Endothelial cell of umbilical vein (primary cell): Measurements from ENCODE around the gene MOB1A. TPM values are rescaled to one million over a fixed set of nuclear protein-coding genes. Genes with fewer than 3 reads are reported as not detected.

Source experiments
- BruUV-seq: library from RNA; stranded (reverse); fragments of 400-500 nt; replicated peaks from 2 replicates; lab custom pipeline; 2021; lab: Mats Ljungman, UMichigan
- CTCF ChIA-PET: fragments of 300-600, 350-600 bp; sonication (Branson Sonifier 250); formaldehyde crosslinking; loops from one replicate; lab custom pipeline; 2021; ENCODE audit warnings: antibody characterized with exemption, inconsistent platforms; lab: Charles Lee
- POLR2A ChIA-PET: fragments of 300-600, 350-600 bp; sonication (Branson Sonifier 250); formaldehyde crosslinking; loops from one replicate; lab custom pipeline; 2021; ENCODE audit warnings: antibody characterized with exemption, inconsistent platforms; lab: Charles Lee
- DNase-seq: peaks from one replicate; pipeline ENCODE4 v3.0.0-alpha.2; 2011; ENCODE audit warnings: low read depth, low spot score
- FAIRE-seq: peaks from 2 replicates; lab custom pipeline; 2011; peaks lifted over from hg19 to GRCh38; lab: Jason Lieb, UNC
- H2AFZ ChIP-seq: 2 replicates; pipeline ENCODE4 v1.6.0; 2012; ENCODE audit warnings: low read depth, low read length, control low read depth, inconsistent platforms
- H3K27ac ChIP-seq: 2 replicates; pipeline ENCODE4 v1.5.1; 2011; ENCODE audit warnings: low read depth, mild to moderate bottlenecking, control low read depth, low read length, moderate library complexity; ENCODE audit not compliant: insufficient read depth
- H3K27me3 ChIP-seq, 2 experiments: 2 replicates each; pipeline versions ENCODE4 v1.6.0 to v1.6.1; 2011; ENCODE audit warnings: low read length in 2 of 2, mixed read lengths in 1 of 2; ENCODE audit not compliant: control insufficient read depth in 2 of 2, insufficient read depth in 2 of 2
- H3K36me3 ChIP-seq, 2 experiments: 2 replicates in 1 of 2; 3 replicates in 1 of 2; pipeline ENCODE4 v1.5.1; 2011; ENCODE audit warnings: low read length in 2 of 2, mild to moderate bottlenecking in 1 of 2, moderate library complexity in 1 of 2; ENCODE audit not compliant: control insufficient read depth in 2 of 2, insufficient read depth in 2 of 2; ENCODE audit errors: extremely low read depth in 1 of 2
- H3K4me1 ChIP-seq: 3 replicates; pipeline ENCODE4 v1.5.1; 2011; ENCODE audit warnings: mild to moderate bottlenecking, low read length; ENCODE audit not compliant: control insufficient read depth, insufficient read depth; ENCODE audit errors: extremely low read depth
- H3K4me2 ChIP-seq: 2 replicates; pipeline ENCODE4 v1.6.1; 2011; ENCODE audit warnings: low read length, control low read depth, mixed read lengths; ENCODE audit not compliant: insufficient read depth
- H3K4me3 ChIP-seq, 3 experiments: fragments of 200-600 bp in 1 of 3; sonication (generic), shearing (Covaris generic) in 1 of 3; replicated peaks in 1 of 3; 2 replicates each; pipeline ENCODE4 v1.5.1; 2011 to 2016; ENCODE audit warnings: control low read depth in 3 of 3, low read length in 3 of 3, mild to moderate bottlenecking in 2 of 3, inconsistent platforms in 1 of 3, low read depth in 1 of 3, moderate library complexity in 1 of 3; ENCODE audit not compliant: insufficient read depth in 1 of 3
- H3K79me2 ChIP-seq: 2 replicates; pipeline ENCODE4 v1.6.0; 2012; ENCODE audit warnings: low read length, inconsistent platforms; ENCODE audit not compliant: control insufficient read depth, insufficient read depth
- H3K9ac ChIP-seq: replicated peaks from 2 replicates; pipeline ENCODE3; 2011; ENCODE audit warnings: low read length, control low read depth; ENCODE audit not compliant: insufficient read depth; ENCODE audit errors: extremely low read depth
- H3K9me1 ChIP-seq: replicated peaks from 3 replicates; pipeline ENCODE4 v1.6.0; 2011; ENCODE audit warnings: mild to moderate bottlenecking, low read length; ENCODE audit not compliant: control insufficient read depth, insufficient read depth; ENCODE audit errors: extremely low read depth
- H3K9me3 ChIP-seq: replicated peaks from 2 replicates; pipeline ENCODE4 v1.5.1; 2012; ENCODE audit warnings: low read length, inconsistent platforms; ENCODE audit not compliant: control insufficient read depth, insufficient read depth
- H4K20me1 ChIP-seq: replicated peaks from 2 replicates; pipeline ENCODE3; 2011; ENCODE audit warnings: mild to moderate bottlenecking, low read length; ENCODE audit not compliant: control insufficient read depth, insufficient read depth; ENCODE audit errors: extremely low read depth
- CTCF ChIP-seq, 2 donors: IDR thresholded peaks; 1 replicate in 1 of 2; 2 replicates in 1 of 2; pipeline ENCODE4 v1.5.1; 2011; ENCODE audit warnings: low read length in 2 of 2, mild to moderate bottlenecking in 2 of 2, moderate library complexity in 2 of 2, control low read depth in 1 of 2, inconsistent platforms in 1 of 2, low read depth in 1 of 2; ENCODE audit not compliant: insufficient read depth in 1 of 2; ENCODE audit errors: extremely low read depth in 1 of 2
- EZH2 ChIP-seq: IDR thresholded peaks from 2 replicates; pipeline ENCODE4 v1.6.1; 2012; ENCODE audit warnings: borderline replicate concordance, low read depth, mild to moderate bottlenecking, moderate library complexity, low read length, inconsistent platforms; ENCODE audit not compliant: severe bottlenecking
- FOS ChIP-seq: IDR thresholded peaks from 2 replicates; pipeline ENCODE4 v1.6.1; 2011; ENCODE audit warnings: mild to moderate bottlenecking, low read length, moderate library complexity, borderline replicate concordance; ENCODE audit not compliant: insufficient read depth
- GATA2 ChIP-seq: IDR thresholded peaks from 2 replicates; pipeline ENCODE4 v1.7.0; 2011; ENCODE audit warnings: low read depth, mild to moderate bottlenecking, moderate library complexity, mixed read lengths, low read length; ENCODE audit not compliant: insufficient read length, insufficient read depth
- JUN ChIP-seq: IDR thresholded peaks from 2 replicates; pipeline ENCODE4 v1.6.1; 2011; ENCODE audit warnings: borderline replicate concordance, low read depth; ENCODE audit not compliant: insufficient read length, insufficient read depth
- MAX ChIP-seq: IDR thresholded peaks from 2 replicates; pipeline ENCODE4 v1.6.1; 2011; ENCODE audit not compliant: insufficient read depth, insufficient read length
- MYC ChIP-seq: IDR thresholded peaks from one replicate; pipeline ENCODE4 v1.6.1; 2011; ENCODE audit warnings: mild to moderate bottlenecking, low read depth, low read length
- POLR2A ChIP-seq: IDR thresholded peaks from 2 replicates; pipeline ENCODE4 v1.6.1; 2012; ENCODE audit warnings: low read depth, mild to moderate bottlenecking, control low read depth, low read length
- POLR2AphosphoS5 ChIP-seq: IDR thresholded peaks from 2 replicates; pipeline ENCODE4 v1.6.1; 2012; ENCODE audit warnings: low read depth, mild to moderate bottlenecking, control low read depth, low read length, moderate library complexity; ENCODE audit not compliant: insufficient read depth
- dilution Hi-C: fragments of 300-500 bp; cut with MboI; formaldehyde crosslinking; loops from one replicate; pipeline ENCODE4 v1.15.0; 2019; ENCODE audit warnings: low sequenced_read_pairs; ENCODE audit not compliant: extremely low pct_ligation_motif_present
- intact Hi-C: fragments of 100-400 bp; cut with micrococcal nuclease; formaldehyde crosslinking; loops from one replicate; pipeline ENCODE4 v1.10.0; 2022
- polyA plus RNA-seq, 4 experiments: library from polyadenylated mRNA; depleted of rRNA in 3 of 4; stranded (reverse) in 3 of 4; unstranded in 1 of 4; fragments of >200 nt; gene quantifications; 2 replicates each; pipeline versions ENCODE4 v1.2.1 to v1.2.3, GENCODE V29; 2011 to 2012; ENCODE audit warnings: missing spikeins in 1 of 4
- total RNA-seq: library from RNA; stranded (reverse); gene quantifications from 2 replicates; pipeline ENCODE4 v1.2.3, GENCODE V29; 2021

The MOB1A gene
- total and polyA plus RNA-seq, 2 donors (not counting 3 experiments of a cell fraction or from before 2014, with no cell fraction given): 25.3 to 112 TPM

- Histone ChIP-seq H3K4me2 (no peak overlapping the region), H3K9ac (no peak overlapping the region), H3K9me3 (no peaks in the 10 kb centered on the region), H3K4me3 (no peak overlapping the region), H3K27ac (no peak overlapping the region), H3K4me1 (no peaks in the 10 kb centered on the region), H3K9me1 (no peaks in the 10 kb centered on the region), H4K20me1 (no peaks in the 10 kb centered on the region), H3K36me3 (no peaks in the 10 kb centered on the region), H2AFZ (no peak overlapping the region), H3K27me3 (peaks cover 0 to 4% of the 10 kb centered on the region in 2 experiments), H3K79me2 (no peaks in the 10 kb centered on the region)
- ChIA-PET CTCF (no interaction called here), POLR2A (interaction anchor here (0.7 kb wide), 1 partner anchor 451 kb away, joined by 3 read pairs; no protein-coding TSS in a partner anchor)
- DNase-seq (no peak), FAIRE-seq (no peak)
- no TSS peak for BruUV-seq
- TF ChIP-seq JUN: no peak
- TF ChIP-seq MAX: no peak
- TF ChIP-seq GATA2: no peak
- no peak for TF ChIP-seq POLR2AphosphoS5
- no peak for TF ChIP-seq EZH2
- no peak for TF ChIP-seq CTCF (IDR thresholded peaks at IDR 0.05; ENCODE audit: extremely low read depth in 1 of 2, insufficient read depth in 1 of 2, low read depth in 1 of 2, low read length in 2 of 2)
- TF ChIP-seq MYC: no peak
- TF ChIP-seq POLR2A: no peak
- no peak for TF ChIP-seq FOS
- intact Hi-C loops (no loop called here), dilution Hi-C loops (no loop called here)
Measured at GRCh38 chr2:74183878-74184277, 5.2 kb upstream of the MOB1A start.
